HepG2 (cell line): ENCODE data around the gene ADGRE3. TPM values are rescaled to one million over a fixed set of nuclear protein-coding genes. Genes with fewer than 3 reads are reported as not detected.

Experiments
- ETV6 ChIP-seq: sonication (generic); formaldehyde crosslinking; conservative IDR thresholded peaks from 2 replicates; pipeline ENCODE4 v1.4.0; 2020; ENCODE audit warnings: missing genetic modification reagents
- HMGXB3 ChIP-seq: sonication (generic); formaldehyde crosslinking; IDR thresholded peaks from 2 replicates; pipeline ENCODE4 v1.4.0; 2020; ENCODE audit warnings: missing genetic modification reagents, borderline replicate concordance
- MAFK ChIP-seq, 2 experiments: IDR thresholded peaks in 1 of 2; conservative IDR thresholded peaks in 1 of 2; 2 replicates each; pipeline ENCODE4 v1.6.1; 2011; ENCODE audit warnings: improper control_type of control experiment in 2 of 2, low read length in 2 of 2
- POLR2G ChIP-seq: fragments of 200-400 bp; formaldehyde crosslinking; IDR thresholded peaks from 2 replicates; pipeline ENCODE4 v1.6.1; 2018; ENCODE audit warnings: mild to moderate bottlenecking, low read depth, low read length, moderate library complexity
- REPIN1 ChIP-seq: sonication (generic); formaldehyde crosslinking; IDR thresholded peaks from 2 replicates; pipeline ENCODE4 v1.8.0; 2022; ENCODE audit warnings: missing genetic modification reagents, low read depth, mild to moderate bottlenecking, borderline replicate concordance
- SMAD1 ChIP-seq: sonication (generic); formaldehyde crosslinking; IDR thresholded peaks from 2 replicates; pipeline ENCODE4 v1.4.0; 2020; ENCODE audit warnings: missing genetic modification reagents, low read depth, mild to moderate bottlenecking, borderline replicate concordance
- ZBTB14 ChIP-seq: sonication (generic); formaldehyde crosslinking; IDR thresholded peaks from 2 replicates; pipeline ENCODE4 v1.4.0; 2020; ENCODE audit warnings: missing genetic modification reagents
- ZGPAT ChIP-seq: IDR thresholded peaks from 2 replicates; pipeline ENCODE4 v1.6.1; 2016; ENCODE audit warnings: mild to moderate bottlenecking
- ZMYM4 ChIP-seq: sonication (generic); formaldehyde crosslinking; IDR thresholded peaks from 2 replicates; pipeline ENCODE4 v1.8.1; 2023; ENCODE audit warnings: mild to moderate bottlenecking, missing genetic modification reagents
- ZNF207 ChIP-seq: fragments of 450-650 bp; IDR thresholded peaks from 2 replicates; pipeline ENCODE4 v1.6.1; 2016; ENCODE audit warnings: antibody characterized with exemption, borderline replicate concordance
- ZNF253 ChIP-seq: sonication (generic); formaldehyde crosslinking; IDR thresholded peaks from 2 replicates; pipeline ENCODE4 v1.8.0; 2022; ENCODE audit warnings: mild to moderate bottlenecking, missing genetic modification reagents, borderline replicate concordance
- ZNF383 ChIP-seq: sonication (generic); formaldehyde crosslinking; IDR thresholded peaks from 2 replicates; pipeline ENCODE4 v1.4.0; 2020; ENCODE audit warnings: missing genetic modification reagents, mild to moderate bottlenecking, borderline replicate concordance
- ZNF563 ChIP-seq: sonication (generic); formaldehyde crosslinking; IDR thresholded peaks from 2 replicates; pipeline ENCODE4 v1.8.0; 2022; ENCODE audit warnings: mild to moderate bottlenecking, moderate library complexity, missing genetic modification reagents
- polyA plus RNA-seq, 8 experiments: library from polyadenylated mRNA; depleted of rRNA in 3 of 8; stranded (reverse) in 7 of 8; unstranded in 1 of 8; fragments of >200 nt; fragmentation: Illumina TruSeq in 4 of 8; extraction: Trizol in 4 of 8; gene quantifications; 2 replicates each; pipeline versions ENCODE4 v1.2.1 to v1.2.3, GENCODE V29; 2011 to 2016; ENCODE audit warnings: low read depth in 4 of 8, missing spikeins in 1 of 8, mixed read lengths in 1 of 8; ENCODE audit not compliant: insufficient read depth in 1 of 8
- total RNA-seq, 5 experiments: library from RNA; depleted of rRNA; stranded (reverse); fragments of >200 nt; fragmentation: Illumina TruSeq; extraction: Trizol; gene quantifications; 2 replicates each; pipeline ENCODE4 v1.2.3, GENCODE V29; 2016; ENCODE audit warnings: low read depth in 1 of 5
- TF ChIP-seq, protein P1 (sequence below): sonication (generic); formaldehyde crosslinking; IDR thresholded peaks from 2 replicates; pipeline ENCODE4 v1.4.0; 2020; ENCODE audit warnings: missing genetic modification reagents

ADGRE3 gene
- total and polyA plus RNA-seq, 2 of the 13 experiments (the other 11 are each of a cell fraction or from before 2014, with no cell fraction given), result not detected

DNA sequence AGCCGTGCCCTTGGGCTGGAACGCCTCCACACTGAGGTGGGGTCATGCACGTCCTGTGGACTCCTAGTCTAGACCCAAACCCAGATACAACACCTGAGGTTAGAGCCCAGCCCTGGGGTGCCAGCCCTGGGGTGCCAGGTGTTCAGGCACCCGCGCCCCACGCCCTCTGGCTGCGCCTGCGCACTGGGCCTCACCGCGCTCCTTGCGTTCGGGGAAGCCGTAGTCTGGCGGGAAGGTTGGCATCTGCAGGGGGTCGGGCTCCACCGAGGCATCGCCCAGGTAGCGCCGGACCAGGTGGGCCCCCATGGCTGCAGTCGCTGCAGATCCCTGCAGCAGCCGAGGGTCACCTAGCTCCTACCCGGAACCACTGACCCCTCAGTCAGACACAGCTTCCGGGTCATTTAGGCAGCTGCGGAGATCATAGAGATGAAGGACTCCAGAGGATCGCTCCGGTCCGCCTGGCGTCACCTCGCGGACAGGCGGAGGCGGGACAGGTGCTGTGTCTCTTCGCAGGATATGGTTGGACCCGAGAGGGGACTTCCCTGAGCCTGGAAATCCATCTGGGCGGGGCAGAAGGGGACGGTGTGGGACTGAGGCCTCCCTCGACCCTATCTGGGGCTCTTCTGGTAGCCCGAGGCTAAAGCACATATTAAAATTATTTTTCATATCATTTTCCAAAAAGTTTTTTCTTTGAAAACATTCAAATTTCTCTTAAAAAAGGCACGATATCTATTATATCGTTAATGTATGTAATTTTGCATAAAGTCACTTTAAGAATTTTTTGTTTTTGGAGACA lies 102.8 kb downstream of the ADGRE3 start, which contains the start of gene NDUFB7 (continued):
- TF ChIP-seq ZGPAT (CRISPR knock-in tag), result peak; percentile 89
- TF ChIP-seq ZNF207, result no peak
- TF ChIP-seq HMGXB3, result peak; percentile 82; the same call in 1 of the 2 replicates
- TF ChIP-seq MAFK (conservative IDR thresholded peaks at IDR 0.05 in 1 of 2, IDR thresholded peaks at IDR 0.05 in 1 of 2; ENCODE audit: low read length in 2 of 2), result no peak
- 0 out of 2 replicates have a peak, but pooled peaks have one; percentile 71 for TF ChIP-seq ETV6 (CRISPR knock-in tag)
- peak; percentile 96 for TF ChIP-seq ZMYM4 (CRISPR knock-in tag)
- TF ChIP-seq ZNF383 (CRISPR knock-in tag), result no peak
- no peak for TF ChIP-seq ZNF253 (CRISPR knock-in tag)
- TF ChIP-seq ZNF563, result peak; percentile 82
- TF ChIP-seq SMAD1, result no peak; the same call in 1 of the 2 replicates
- TF ChIP-seq ZBTB14 (CRISPR knock-in tag), result no peak
- peak; percentile 75; the same call in 1 of the 2 replicates for TF ChIP-seq REPIN1 (CRISPR knock-in tag)
- peak; percentile 92 for TF ChIP-seq POLR2G
- TF ChIP-seq, protein P1, sequence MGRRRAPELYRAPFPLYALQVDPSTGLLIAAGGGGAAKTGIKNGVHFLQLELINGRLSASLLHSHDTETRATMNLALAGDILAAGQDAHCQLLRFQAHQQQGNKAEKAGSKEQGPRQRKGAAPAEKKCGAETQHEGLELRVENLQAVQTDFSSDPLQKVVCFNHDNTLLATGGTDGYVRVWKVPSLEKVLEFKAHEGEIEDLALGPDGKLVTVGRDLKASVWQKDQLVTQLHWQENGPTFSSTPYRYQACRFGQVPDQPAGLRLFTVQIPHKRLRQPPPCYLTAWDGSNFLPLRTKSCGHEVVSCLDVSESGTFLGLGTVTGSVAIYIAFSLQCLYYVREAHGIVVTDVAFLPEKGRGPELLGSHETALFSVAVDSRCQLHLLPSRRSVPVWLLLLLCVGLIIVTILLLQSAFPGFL (CRISPR knock-in tag), result no peak
